Measurements from ENCODE around the gene ADAMTSL3.

GRCh38 chr15:83890587-83890986 is 236.7 kb downstream of the ADAMTSL3 start:
- TF ChIP-seq YY1 (IDR thresholded peaks at IDR 0.05; ENCODE audit: insufficient read depth, insufficient read length), result no peak
- no peak for TF ChIP-seq ZNF274 (IDR thresholded peaks at IDR 0.05; ENCODE audit: low read depth, low read length)
- no peak for TF ChIP-seq SUZ12 (IDR thresholded peaks at IDR 0.05; ENCODE audit: extremely low read depth, insufficient read depth, insufficient read length)
